NCI-H1417 (cell line): Measurements from ENCODE around the gene MSI2.

ENCODE experiments used
- DNase-seq, 3 experiments: peaks; one replicate each; lab custom pipeline; 2025; lab: John Stamatoyannopoulos, UW

Gene MSI2

DNA sequence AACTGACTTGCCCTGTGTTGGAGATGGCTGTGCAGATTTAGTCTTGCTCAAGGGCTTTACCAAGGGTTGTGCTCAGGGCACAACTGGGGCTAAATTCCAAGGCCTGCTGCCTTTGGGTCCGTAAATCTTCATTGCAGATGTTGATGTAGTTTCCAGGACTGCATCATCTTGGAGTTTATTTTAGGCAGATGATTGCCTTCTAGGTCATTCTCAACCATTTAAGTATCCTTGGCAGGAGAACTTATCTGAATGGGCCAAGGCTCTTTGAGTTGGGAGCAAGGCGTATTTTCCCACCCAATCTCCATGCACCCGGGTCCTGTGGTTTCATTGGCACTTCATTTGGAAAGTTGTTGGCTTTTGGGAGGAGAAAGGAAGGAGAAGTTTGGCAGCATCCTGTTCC lies 200.3 kb downstream of the MSI2 start:
- no peak for DNase-seq

DNA sequence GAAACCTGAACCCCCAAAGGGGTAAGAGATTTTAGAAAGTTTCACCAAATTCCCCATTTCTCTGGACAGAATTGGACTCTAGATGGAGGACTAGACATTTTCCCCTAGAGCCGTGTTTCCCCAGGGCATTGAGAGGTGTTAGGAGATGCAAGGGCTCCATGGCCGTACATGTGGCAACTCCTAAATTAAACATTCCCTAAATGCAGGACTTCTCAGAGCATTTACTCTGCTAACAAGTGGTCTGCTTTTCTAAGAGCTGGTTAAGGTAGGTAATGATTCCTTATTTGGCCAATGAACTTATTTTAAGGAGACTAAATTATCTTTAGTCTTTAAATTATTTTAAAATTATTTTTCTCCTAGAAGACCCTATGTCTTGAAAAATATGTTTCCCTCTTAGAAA lies 200.9 kb downstream of the MSI2 start:
- DNase-seq: no peak

DNA sequence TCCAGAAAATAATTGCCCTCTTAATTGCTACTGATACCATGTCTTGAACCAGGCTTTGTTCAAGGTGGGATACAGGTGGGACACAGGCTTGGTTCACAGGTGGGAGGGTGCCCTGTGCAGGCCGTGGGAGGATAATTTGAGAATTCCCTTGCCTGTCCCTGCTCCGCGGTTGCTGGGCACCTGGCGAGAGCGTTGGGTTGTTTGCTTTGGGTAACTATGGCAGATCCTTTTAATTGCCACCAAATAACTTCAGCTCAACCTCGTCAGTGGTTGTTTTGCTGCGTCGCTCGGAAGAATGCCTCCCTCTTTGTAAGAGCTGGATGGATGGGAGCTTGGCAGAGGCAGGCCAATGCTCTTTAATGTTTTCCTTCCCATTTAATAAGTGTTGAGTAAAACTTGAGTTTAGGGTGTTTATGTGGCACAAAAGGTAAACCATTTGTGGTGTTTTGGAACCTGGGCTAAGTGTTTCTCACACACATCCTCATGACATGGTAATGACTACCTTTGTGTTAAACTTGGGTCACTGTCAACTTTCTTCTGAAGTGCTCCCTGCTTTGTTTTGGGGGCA lies 202.5 kb downstream of the MSI2 start:
- DNase-seq: peak in 2 of 3 experiments; percentile 31 to 70

DNA sequence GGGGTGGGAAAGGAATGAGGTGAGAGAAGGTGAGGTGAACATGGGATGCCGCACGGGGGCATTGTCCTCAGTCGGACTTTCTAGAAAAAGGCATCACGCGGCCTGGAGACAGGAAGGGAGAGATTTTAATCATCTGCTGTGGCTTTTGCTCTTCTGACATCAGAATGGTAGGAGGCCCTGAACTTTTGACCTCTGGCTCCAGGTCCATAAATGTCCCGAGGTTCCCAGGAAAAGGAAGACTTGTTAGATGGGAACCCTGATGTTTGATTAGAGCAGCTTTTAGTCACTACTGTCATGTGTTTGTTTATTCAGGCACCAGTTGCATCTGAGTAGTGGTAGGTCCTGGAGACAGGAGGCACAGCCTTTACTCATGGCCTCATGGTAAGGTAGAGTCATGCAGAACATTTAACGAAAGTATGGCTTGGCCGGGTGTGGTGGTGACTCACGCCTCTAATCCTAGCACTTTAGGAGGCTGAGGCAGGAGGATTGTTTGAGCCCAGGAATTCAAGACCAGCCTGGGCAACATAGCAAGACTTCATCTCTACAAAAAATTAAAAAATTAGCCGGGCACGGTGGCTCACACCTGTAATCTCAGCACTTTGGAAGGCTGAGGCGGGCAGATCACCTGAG lies 203.1 kb downstream of the MSI2 start:
- peak in 1 of 3 experiments; percentile 38 for DNase-seq

DNA sequence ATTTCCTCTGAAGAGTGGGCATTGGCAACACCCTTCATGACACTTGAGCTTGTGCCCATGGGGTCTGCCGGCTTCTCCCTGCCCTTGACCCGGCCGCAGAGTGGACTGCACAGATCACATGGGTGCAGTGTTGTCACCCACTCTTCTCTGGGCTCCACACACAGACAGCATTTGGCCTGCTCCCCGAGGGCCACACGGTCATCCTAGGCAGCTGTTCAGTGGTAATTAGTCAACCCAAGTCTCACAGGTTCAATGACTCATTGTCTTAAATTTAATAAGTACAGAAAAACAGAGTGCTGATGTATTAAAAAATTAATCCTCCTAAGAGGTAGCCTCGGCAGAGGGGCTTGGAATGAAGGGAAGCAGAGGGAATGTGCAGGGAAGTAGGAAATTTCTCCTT lies 204.8 kb downstream of the MSI2 start:
- no peak for DNase-seq

DNA sequence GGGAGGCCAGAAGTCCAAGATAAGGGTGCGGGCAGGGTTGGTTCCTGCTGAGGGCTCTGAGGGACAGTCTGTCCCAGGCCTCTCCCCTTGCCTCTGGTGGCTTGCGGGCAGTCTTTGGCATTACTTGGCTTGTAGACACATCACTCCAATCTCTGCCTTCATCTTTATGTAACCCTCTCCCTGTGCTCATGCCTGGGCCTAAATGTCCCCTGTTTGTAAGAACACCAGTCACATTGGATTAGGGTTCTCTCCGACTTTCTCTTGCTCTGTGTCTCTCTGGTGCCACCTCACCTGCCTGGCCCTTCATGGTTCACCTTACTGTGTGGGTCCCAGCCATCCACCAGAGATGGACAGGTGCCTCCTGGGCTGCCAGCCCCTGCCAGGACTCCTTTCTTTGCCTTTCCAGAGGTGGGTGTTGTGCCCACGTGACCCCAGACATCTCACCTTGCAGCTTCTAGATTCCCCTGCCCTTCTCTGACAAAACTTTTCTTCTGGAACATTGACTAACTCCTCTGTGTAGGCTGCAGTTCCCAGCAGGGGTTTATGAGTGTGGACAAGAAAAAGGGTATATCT lies 205.8 kb downstream of the MSI2 start:
- no peak for DNase-seq

DNA sequence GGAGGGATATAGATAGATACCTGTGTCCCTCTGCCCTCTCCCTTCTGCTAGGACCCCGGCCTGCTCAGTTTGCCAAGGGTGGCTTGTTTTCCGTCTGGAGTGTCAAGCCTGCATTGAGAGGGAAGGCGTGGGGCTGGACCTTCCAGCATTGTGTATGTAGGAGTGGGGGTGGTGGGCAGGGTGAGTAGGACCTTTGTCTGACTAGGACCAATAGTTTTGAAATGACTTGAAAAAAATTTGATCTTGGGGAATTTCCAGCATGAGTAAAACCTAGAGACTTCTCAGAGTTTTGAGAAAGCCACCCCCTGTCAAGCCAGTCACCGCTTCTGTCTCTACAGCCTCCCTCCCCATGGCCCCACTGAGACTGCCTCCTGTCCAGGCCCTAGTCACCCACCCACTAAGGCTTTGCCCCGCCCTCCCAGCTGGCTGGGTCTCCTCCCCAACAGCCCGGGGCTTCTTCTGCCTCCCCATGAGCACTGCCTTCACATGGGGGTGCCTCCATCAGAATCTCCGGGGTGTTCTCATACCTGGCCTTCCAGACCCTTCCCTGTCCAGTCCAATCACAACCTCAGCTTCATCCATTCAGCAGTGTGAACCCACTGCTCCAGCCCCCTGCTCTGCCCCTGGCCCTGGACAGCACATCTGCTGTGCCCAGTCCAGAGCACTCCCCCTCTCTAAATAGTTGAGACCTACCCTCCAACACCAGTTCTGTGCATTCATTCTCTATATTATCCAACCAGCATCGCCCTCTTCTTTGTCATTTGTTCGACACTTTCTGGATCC lies 207.0 kb downstream of the MSI2 start:
- no peak for DNase-seq

DNA sequence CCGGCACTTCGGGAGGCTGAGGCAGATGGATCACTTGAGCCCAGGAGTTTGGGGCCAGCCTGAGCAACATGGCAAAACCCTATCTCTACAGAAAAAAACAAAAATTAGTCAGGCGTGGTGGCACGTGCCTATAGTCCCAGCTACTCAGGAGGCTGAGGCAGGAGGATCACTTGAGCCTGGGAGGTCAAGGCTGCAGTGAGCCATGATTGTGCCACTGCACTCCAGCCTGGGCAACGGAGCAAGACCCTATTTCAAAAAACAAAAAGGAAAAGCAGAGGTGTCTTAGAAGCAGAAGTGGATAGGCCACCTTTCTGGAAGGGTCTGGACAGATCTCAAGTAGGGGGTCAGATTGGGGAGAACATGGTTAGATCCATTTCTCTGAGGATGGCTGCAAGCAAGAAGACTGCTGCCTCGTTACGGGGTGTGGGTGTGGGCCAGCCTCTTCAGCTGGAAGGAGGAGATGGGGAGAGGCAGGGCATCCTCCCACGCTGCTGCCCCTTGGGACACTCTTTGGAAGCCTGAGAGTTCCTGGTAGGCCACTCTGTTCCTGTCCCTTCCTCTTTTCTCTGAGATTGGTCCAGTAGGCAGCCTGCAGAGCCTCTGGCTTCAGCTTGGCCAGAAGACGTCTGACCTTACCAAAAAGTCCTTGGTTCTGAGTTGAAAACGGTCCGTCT lies 208.0 kb downstream of the MSI2 start:
- no peak for DNase-seq

DNA sequence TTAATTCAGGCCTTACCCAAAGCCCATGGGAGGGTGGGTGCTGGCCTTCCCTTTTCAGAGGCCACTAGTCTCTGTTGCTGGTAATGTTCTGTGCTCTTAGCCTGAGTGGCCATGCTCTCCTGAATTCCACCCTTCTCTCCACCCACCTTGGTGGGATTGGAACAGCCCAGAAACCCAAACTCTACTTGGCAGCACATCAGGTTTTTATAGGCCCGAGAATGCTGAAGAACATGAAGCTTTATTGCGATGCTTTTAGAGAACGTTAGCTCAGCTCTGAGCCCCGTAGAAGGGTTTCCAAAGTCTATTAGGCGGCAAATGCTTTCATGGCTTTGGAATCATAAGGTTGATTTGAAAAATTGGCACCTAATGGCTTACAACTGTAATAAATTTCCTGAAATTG lies 209.3 kb downstream of the MSI2 start:
- no peak for DNase-seq

DNA sequence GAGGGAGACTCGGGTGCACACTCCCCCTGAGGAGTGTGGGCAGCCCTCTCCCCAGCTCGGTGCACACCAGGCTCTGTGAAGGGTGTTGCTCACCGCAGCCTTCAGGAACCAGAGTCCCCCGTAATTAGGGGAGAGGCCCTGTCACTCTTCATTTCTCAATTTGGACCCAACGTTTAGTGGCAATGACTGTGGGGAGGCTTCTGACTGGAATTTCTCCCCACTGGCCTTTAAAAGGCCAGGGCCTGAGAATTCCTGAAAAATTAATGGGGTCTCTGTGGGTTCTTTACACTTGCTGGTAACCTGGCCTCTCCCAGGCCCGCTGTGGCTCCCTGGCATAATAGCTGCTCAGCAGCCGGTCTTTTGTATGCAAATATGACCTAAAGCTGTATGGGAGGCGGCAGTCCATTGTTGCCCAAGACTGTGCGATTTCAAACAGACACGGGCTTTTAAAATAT lies 209.7 kb downstream of the MSI2 start:
- DNase-seq: peak in 2 of 3 experiments; percentile 52 to 73

DNA sequence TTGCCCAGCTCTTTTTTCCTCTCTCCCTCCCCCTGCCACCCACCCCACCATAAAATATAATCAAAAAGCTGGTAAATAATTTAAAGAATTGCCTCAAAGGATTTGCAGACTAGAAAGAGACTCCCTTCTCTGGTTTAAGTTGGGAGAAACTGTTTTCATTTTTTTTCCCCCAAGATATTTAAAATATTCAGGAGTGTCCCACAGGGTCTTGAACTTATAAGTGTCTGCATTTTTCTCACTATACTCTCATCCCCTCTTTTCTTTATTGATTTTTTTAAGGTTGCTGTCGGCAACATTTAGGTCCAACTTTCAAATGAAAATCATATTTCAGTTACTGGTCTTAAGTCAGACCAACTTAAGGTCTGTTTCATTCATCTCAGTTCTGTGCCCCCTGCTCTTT lies 210.2 kb downstream of the MSI2 start:
- no peak for DNase-seq

DNA sequence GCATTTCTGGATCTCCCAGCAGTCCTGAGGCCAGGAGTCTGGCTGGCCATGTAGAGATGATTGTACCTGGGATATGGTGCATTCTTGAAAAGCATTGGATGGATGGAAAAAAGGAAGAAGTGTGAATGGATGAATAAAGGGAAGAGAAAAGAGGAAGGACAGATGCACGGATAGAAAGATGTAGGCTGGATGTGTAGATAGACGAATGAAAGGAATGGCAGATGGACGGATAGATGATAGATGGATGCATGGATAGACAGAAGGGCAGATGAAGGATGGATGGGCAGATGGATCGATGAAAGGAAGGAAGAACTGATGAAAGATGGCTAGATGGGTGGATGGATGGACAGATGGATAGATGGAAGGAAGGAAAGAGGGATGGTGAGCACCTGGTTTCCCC lies 210.9 kb downstream of the MSI2 start:
- no peak for DNase-seq

DNA sequence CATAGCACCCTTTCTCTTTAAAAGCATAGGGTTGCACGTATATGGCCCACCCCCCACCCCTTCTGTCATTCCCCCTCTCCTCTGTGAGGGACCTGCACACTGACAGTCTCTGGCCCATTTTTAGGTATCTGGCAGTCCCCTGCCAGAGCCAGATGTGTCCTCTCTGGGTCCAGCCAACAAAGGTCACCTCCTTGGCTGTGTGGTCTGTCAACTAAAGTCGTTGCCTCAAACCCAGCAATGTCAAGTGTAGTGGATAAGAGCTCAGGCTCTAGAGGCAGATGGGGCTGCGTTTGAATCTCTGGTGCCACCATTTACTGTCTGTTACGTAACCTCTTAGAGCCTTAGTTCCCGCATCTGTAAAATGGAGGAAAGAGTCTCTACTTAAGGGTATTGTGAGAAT lies 211.5 kb downstream of the MSI2 start:
- no peak for DNase-seq

DNA sequence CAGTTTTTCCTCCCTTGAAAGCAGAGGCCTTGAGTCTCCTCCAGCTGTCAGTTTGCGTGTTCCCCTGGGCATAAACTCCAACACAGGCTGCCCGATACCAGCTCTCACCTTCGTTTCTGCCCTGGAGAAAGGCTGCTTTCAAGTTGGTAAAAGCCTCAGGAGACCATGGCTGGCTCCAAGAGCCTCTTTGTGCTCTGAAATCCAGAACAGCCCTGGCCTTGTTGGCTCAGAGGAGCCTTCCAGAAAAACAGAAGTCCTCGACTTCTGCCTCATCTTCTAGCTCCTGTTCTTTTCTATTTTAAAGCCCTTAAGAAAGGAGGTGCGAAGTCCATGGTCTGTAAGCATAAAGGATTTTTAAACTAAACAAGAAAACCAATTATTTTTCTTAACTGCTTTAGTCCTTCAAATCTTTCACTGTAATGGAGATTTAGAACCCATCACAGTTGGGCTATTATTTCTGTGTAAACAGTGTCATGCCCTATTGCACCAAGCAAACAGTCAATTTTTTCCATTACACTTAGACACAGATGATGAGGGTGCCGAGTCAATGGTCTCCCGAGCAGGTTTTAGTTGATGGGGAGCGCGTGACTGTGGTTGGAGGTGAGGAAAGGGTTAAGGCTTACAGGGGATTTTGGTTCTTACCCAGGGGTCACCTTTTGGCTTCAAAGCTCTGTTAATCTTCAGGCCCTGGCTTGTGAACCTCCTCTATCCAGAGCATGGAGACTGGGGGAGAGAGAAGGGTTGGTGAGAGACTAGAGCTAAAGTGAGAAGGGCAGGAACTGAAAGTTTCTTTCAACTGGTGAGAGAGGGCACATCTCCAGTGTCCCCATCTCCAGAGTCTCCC lies 212.8 kb downstream of the MSI2 start:
- DNase-seq: peak; percentile 53 to 80 (median 74)

DNA sequence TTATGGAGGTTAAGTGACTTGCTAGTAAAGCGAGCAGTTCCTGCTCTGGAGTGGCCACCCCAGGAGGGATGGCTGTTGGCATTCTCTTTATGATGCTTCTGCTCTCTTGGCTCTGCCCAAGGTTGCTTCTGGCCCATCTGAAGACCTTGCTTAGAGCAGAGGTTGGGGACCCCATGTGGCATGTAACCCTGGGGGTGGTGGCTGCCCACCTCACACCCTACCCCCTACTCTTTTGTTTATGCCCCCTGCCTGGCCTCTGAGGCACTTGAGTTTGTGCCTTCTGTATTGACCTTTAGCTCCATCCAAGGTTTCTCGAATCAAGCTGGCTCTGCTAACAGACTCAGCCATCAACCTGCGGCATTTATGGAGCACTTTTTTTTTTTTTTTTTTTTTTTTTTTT lies 214.6 kb downstream of the MSI2 start:
- peak in 1 of 3 experiments; percentile 16 for DNase-seq

DNA sequence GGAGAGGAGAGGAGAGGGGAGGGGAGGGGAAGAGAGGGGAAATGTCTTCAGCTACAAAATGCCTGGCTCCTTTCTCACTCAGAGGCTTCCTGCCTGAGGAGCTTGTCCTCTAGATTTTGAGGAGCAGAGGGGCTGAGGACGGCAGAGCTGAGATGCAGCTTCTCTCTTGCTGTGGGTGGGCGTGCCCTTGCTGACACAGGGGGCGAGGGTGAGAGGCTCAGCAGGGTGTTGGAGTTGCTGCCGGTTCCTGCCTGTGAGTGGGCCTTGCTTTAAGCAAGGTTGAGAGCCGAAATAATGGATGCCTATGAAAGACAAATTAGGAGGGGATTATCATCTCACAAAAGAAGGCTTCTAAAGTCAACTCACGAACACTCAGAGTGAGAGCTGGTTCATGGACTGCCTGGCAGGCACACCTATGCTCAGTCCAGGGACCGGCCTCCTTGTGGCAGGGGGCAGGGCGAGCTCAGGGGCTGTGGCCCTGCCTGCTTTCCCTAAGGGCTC lies 215.6 kb downstream of the MSI2 start:
- peak in 2 of 3 experiments; percentile 66 to 81 for DNase-seq

DNA sequence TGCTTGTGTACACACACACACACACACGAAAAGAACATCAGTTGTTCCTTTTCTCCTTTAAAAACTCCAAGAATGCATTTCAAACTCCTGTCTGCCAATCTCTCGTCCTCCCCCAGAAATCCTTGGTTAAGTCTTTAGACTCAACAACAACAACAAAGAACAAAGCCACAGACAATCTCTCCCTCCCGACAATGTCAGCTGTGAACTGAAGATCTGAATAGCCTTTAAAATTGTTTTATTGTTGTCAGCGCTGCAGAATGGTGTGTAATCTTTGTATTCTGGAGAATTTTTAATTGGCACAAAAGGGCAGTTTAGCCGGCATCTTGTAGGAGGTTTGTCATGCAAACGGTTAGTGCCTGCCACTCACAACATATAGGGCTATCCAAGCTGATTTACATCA lies 219.5 kb downstream of the MSI2 start:
- no peak for DNase-seq

DNA sequence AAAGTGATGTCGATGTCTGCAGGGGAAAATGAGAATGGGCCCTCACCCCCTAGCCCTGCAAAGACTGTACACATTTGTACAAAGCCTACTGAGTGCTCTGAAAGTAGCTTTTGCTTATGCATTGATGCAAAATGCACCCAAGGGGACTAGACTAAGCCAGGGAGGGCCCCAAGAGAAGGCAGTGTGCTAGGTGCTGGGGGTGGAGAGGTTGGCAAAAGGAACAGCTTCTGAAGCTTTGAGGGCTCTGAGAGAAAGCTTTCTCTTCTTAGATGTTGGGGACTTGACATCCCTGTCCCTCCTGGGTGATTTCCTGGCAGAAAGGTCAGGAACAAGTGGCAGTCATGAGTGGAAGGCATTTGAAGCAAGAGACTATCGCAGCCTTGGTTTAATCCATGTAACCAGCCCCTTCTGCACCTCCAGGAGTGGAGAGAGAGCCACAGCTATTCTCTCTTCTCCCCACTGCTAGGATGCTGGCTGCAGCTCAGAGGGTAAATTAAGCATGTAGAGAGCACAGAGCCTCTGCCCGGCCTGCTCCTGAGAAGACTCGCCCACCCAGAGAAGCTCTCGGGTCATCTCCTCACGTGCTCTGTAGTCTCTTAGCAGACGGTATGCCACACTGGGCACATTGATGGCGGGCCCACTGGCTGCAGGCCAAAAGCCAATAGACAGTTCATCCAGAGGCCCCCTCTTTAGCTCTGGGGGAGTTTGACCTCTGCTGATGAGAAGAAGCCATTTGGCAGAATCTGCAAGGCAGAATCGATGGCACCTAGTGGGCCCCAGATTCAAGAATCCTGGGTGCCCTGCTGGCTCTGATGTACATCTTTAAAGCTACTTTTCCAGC lies 221.4 kb downstream of the MSI2 start:
- DNase-seq: no peak

DNA sequence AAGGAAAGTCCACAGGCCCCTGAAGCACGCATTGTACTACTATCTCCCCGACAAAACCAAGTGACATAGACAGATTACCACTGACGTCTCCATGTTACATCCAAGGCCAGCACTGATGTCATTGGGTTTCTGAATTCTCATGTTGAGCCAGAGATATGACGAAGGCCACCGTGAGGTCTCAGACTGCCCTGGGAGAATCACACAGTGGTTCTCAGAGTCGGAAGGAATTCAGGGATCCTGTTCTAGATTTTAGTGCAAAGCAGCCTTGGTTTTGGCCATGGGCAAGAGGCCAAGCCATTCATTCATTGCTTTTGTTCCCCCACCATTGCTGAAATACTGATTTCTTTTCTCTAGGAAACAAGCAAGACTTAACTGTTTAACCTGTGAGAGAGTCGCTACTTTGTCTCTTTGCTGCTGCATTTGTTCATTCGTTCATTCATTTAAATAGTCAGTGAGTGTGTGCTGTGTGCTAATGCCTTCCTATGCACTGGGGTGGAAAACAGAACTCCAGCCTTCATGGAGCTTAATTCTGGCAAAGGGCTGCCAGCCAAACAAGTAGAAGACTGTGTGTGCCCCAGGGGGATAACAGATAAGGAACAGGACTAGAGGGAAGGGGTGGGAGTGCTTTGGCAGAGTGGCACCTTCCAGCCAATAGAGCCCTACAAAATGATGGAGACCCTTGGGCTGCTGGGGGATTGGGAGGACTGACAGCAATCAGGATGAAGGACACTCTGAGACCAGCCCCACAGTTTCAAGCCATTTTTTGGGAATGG lies 222.3 kb downstream of the MSI2 start:
- DNase-seq: no peak
